Adrenal gland (tissue), 5 donors: ENCODE results near the gene HID1.

Source experiments
- POLR2A ChIP-seq, 2 donors: fragments of 450-650 bp; IDR thresholded peaks; one replicate each; pipeline ENCODE4 v1.6.1; 2017; ENCODE audit warnings: antibody characterized with exemption in 2 of 2, mild to moderate bottlenecking in 2 of 2, moderate library complexity in 1 of 2
- TF ChIP-seq, protein P1 (sequence below), 6 experiments: fragments of 450-650 bp in 4 of 6; fragments of 200-600 bp in 2 of 6; sonication (generic) in 1 of 6; IDR thresholded peaks; 1 replicate in 5 of 6; 2 replicates in 1 of 6; pipeline versions ENCODE4 v1.5.1 to v1.8.0; 2016 to 2021; ENCODE audit warnings: antibody characterized with exemption in 6 of 6, mild to moderate bottlenecking in 2 of 6, moderate library complexity in 1 of 6
- donor health status: DM: no; HTN: no; CAD: no.

- TF ChIP-seq, protein P1, sequence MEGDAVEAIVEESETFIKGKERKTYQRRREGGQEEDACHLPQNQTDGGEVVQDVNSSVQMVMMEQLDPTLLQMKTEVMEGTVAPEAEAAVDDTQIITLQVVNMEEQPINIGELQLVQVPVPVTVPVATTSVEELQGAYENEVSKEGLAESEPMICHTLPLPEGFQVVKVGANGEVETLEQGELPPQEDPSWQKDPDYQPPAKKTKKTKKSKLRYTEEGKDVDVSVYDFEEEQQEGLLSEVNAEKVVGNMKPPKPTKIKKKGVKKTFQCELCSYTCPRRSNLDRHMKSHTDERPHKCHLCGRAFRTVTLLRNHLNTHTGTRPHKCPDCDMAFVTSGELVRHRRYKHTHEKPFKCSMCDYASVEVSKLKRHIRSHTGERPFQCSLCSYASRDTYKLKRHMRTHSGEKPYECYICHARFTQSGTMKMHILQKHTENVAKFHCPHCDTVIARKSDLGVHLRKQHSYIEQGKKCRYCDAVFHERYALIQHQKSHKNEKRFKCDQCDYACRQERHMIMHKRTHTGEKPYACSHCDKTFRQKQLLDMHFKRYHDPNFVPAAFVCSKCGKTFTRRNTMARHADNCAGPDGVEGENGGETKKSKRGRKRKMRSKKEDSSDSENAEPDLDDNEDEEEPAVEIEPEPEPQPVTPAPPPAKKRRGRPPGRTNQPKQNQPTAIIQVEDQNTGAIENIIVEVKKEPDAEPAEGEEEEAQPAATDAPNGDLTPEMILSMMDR (IDR thresholded peaks at IDR 0.05) = no peak
- TF ChIP-seq POLR2A (IDR thresholded peaks at IDR 0.05) = no peak
Observed at GRCh38 chr17:75020331-75021110, 48.0 kb upstream of the HID1 start.
